LNCAP (cell line): Measurements from ENCODE around the gene SH2D2A.

Experiments
- CTCF ChIP-seq: fragments of 450-650 bp; IDR thresholded peaks from 2 replicates; pipeline ENCODE4 v1.5.1; 2017; ENCODE audit warnings: mild to moderate bottlenecking

The SH2D2A gene

GRCh38 chr1:156772222-156772621 is 44.4 kb downstream of the SH2D2A start:
- TF ChIP-seq CTCF = no peak

GRCh38 chr1:156768610-156769295 is 47.9 kb downstream of the SH2D2A start:
- no peak for TF ChIP-seq CTCF

- no peak for TF ChIP-seq CTCF
Measured at GRCh38 chr1:156767879-156768604, 48.6 kb downstream of the SH2D2A start.

GRCh38 chr1:156767101-156767878 is 49.4 kb downstream of the SH2D2A start, which contains the start of gene PRCC:
Gene PRCC, plus strand, starts transcription at chr1:156767535. Its CDS starts 237 bp downstream, at chr1:156767772.
- no peak for TF ChIP-seq CTCF

- no peak for TF ChIP-seq CTCF
Measured at GRCh38 chr1:156766298-156767100, 50.1 kb downstream of the SH2D2A start.

GRCh38 chr1:156765666-156766065 is 51.0 kb downstream of the SH2D2A start:
- TF ChIP-seq CTCF = no peak

GRCh38 chr1:156760796-156761104 is 55.9 kb downstream of the SH2D2A start:
- TF ChIP-seq CTCF = no peak
